ENCODE measurements around the gene XAB2. TPM values are rescaled to one million over a fixed set of nuclear protein-coding genes. Genes with fewer than 3 reads are reported as not detected.

The XAB2 gene
- total and polyA plus RNA-seq, 2 donors (not counting 3 experiments of a cell fraction or from before 2014, with no cell fraction given): 37.3 to 47.6 TPM

GRCh38 chr19:7607874-7608560, 21.3 kb downstream of the XAB2 start:
- TF ChIP-seq MYC (IDR thresholded peaks at IDR 0.05; ENCODE audit: low read depth, low read length) (no peak), POLR2A (IDR thresholded peaks at IDR 0.05; ENCODE audit: low read depth, low read length) (no peak), POLR2AphosphoS5 (IDR thresholded peaks at IDR 0.05; ENCODE audit: insufficient read depth, low read depth, low read length) (no peak), FOS (IDR thresholded peaks at IDR 0.05; ENCODE audit: borderline replicate concordance, insufficient read depth, low read length) (no peak), JUN (IDR thresholded peaks at IDR 0.05; ENCODE audit: borderline replicate concordance, insufficient read depth, insufficient read length, low read depth) (no peak), GATA2 (IDR thresholded peaks at IDR 0.05; ENCODE audit: insufficient read depth, insufficient read length, low read depth, low read length) (no peak), EZH2 (IDR thresholded peaks at IDR 0.05; ENCODE audit: borderline replicate concordance, low read depth, low read length, severe bottlenecking) (no peak)
- TF ChIP-seq, protein P1, sequence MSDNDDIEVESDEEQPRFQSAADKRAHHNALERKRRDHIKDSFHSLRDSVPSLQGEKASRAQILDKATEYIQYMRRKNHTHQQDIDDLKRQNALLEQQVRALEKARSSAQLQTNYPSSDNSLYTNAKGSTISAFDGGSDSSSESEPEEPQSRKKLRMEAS (IDR thresholded peaks at IDR 0.05; ENCODE audit: insufficient read depth, insufficient read length): no peak
- TF ChIP-seq, protein P2, sequence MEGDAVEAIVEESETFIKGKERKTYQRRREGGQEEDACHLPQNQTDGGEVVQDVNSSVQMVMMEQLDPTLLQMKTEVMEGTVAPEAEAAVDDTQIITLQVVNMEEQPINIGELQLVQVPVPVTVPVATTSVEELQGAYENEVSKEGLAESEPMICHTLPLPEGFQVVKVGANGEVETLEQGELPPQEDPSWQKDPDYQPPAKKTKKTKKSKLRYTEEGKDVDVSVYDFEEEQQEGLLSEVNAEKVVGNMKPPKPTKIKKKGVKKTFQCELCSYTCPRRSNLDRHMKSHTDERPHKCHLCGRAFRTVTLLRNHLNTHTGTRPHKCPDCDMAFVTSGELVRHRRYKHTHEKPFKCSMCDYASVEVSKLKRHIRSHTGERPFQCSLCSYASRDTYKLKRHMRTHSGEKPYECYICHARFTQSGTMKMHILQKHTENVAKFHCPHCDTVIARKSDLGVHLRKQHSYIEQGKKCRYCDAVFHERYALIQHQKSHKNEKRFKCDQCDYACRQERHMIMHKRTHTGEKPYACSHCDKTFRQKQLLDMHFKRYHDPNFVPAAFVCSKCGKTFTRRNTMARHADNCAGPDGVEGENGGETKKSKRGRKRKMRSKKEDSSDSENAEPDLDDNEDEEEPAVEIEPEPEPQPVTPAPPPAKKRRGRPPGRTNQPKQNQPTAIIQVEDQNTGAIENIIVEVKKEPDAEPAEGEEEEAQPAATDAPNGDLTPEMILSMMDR (IDR thresholded peaks at IDR 0.05; ENCODE audit: extremely low read depth in 1 of 2, insufficient read depth in 1 of 2, low read depth in 1 of 2, low read length in 2 of 2): no peak
- Histone ChIP-seq H3K4me3 (replicated peaks in 1 of 3; ENCODE audit: insufficient read depth in 1 of 3, low read depth in 1 of 3, low read length in 3 of 3) (no peak overlapping the region), H3K27ac (ENCODE audit: insufficient read depth, low read depth, low read length) (no peak overlapping the region), H3K4me2 (ENCODE audit: insufficient read depth, low read length) (no peak overlapping the region), H3K9me3 (replicated peaks; ENCODE audit: control insufficient read depth, insufficient read depth, low read length) (no peaks in the 10 kb centered on the region), H4K20me1 (replicated peaks; ENCODE audit: control insufficient read depth, extremely low read depth, insufficient read depth, low read length) (no peaks in the 10 kb centered on the region), H2AFZ (ENCODE audit: low read depth, low read length) (no peak overlapping the region), H3K9ac (replicated peaks; ENCODE audit: extremely low read depth, insufficient read depth, low read length) (no peak overlapping the region), H3K79me2 (ENCODE audit: control insufficient read depth, insufficient read depth, low read length) (no peaks in the 10 kb centered on the region), H3K36me3 (ENCODE audit: control insufficient read depth in 2 of 2, extremely low read depth in 1 of 2, insufficient read depth in 2 of 2, low read length in 2 of 2) (no peaks in the 10 kb centered on the region), H3K4me1 (ENCODE audit: control insufficient read depth, extremely low read depth, insufficient read depth, low read length) (no peaks in the 10 kb centered on the region), H3K9me1 (replicated peaks; ENCODE audit: control insufficient read depth, extremely low read depth, insufficient read depth, low read length) (no peaks in the 10 kb centered on the region), H3K27me3 (ENCODE audit: control insufficient read depth in 2 of 2, insufficient read depth in 2 of 2, low read length in 2 of 2) (no peaks in the 10 kb centered on the region)
- POLR2A ChIA-PET: no interaction called here
- DNase-seq (ENCODE audit: low read depth, low spot score) (no peak), FAIRE-seq (no peak)
- no TSS peak for BruUV-seq (replicated peaks)
- intact Hi-C loops (cut with micrococcal nuclease): no loop called here
- dilution Hi-C loops (cut with MboI; ENCODE audit: extremely low pct_ligation_motif_present, low sequenced_read_pairs): no loop called here
- CTCF ChIA-PET: interaction anchor here (0.7 to 1.3 kb wide), 3 partner anchors 40 to 72 kb away, joined by 4 to 9 read pairs (median 7); partner anchors contain the start of gene TRAPPC5

All from endothelial cell of umbilical vein (primary cell).